ENCODE data around the gene C9orf152.
"Not testable (repeated sequence)": the region's sequence is repeated elsewhere in the genome, so short reads cannot be mapped to it uniquely, and the experiment has no call there.

Gene C9orf152

GRCh38 chr9:110254500-110254899 is 46.5 kb upstream of the C9orf152 start:
- Mint-ChIP-seq H3K27ac (peak overlapping the region; percentile 70 to 92 (median 75)), H3K27me3 (ENCODE audit: low read depth) (no peaks in the 10 kb centered on the region), H3K9me3 (no peaks in the 10 kb centered on the region), H3K4me3 (peak overlapping the region; percentile 92 to 99 (median 93)), H3K36me3 (ENCODE audit: low read depth) (peaks cover 11% of the 10 kb centered on the region), H3K4me1 (peaks cover 19% of the 10 kb centered on the region)
- TF ChIP-seq CTCF (IDR thresholded peaks at IDR 0.05; ENCODE audit: unreplicated experiment in 3 of 3): no peak

GRCh38 chr9:110252509-110253139 is 44.7 kb upstream of the C9orf152 start:
- Mint-ChIP-seq H3K4me3 (peak overlapping the region; percentile 57 to 93 (median 92)), H3K4me1 (peaks cover 17% of the 10 kb centered on the region), H3K27me3 (ENCODE audit: low read depth) (no peaks in the 10 kb centered on the region), H3K9me3 (no peaks in the 10 kb centered on the region), H3K36me3 (ENCODE audit: low read depth) (peaks cover 24% of the 10 kb centered on the region), H3K27ac (peak overlapping the region in 1 of 3 experiments; percentile 22)
- TF ChIP-seq CTCF (IDR thresholded peaks at IDR 0.05; ENCODE audit: unreplicated experiment in 3 of 3): no peak

DNA sequence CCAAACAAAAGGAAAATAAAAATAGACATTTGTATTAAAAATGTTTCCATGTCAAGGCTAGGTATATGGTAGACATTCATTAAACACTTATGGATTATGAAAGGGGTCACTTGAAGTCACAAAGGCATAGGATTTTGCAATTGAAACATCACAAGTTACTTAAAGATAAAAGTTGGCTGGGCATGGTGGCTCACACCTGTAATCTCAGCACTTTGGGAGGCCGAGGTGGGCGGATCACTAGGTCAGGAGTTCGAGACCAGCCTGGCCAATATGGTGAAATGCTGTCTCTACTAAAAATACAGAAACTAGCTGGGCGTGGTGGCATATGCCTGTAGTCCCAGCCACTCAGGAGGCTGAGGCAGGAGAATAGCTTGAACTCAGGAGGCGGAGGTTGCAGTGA is 43.8 kb upstream of the C9orf152 start:
- H3K36me3 Mint-ChIP-seq (ENCODE audit: low read depth): peaks cover 29% of the 10 kb centered on the region
- not testable (repeated sequence) for H3K9me3 Mint-ChIP-seq; H3K27ac Mint-ChIP-seq; H3K27me3 Mint-ChIP-seq (ENCODE audit: low read depth); H3K4me1 Mint-ChIP-seq; H3K4me3 Mint-ChIP-seq

DNA sequence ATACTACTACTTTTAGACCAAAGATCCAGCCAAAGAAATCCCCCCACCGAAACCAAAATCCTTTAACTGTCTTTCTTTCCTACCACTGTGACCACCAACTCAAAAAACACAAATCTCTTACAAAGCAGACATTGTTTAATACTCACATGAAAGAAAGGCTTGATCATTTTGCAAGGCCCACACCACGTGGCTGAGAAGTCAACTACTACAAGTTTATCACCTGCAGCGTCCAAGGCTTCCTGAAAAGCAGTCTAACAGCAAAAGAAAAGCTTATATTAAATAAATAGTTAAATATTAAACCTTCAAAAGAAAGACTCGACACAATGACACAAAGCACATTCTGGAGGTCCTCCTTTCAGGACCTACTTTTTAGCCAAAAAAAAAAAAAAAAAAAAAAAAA is 43.3 kb upstream of the C9orf152 start:
- Mint-ChIP-seq H3K4me1 (peaks cover 9% of the 10 kb centered on the region), H3K27ac (peak overlapping the region in 2 of 3 experiments; percentile 21 to 67), H3K27me3 (ENCODE audit: low read depth) (no peaks in the 10 kb centered on the region), H3K4me3 (no peak overlapping the region), H3K9me3 (no peaks in the 10 kb centered on the region), H3K36me3 (ENCODE audit: low read depth) (peaks cover 35% of the 10 kb centered on the region)
- TF ChIP-seq CTCF (IDR thresholded peaks at IDR 0.05; ENCODE audit: unreplicated experiment in 3 of 3): no peak

DNA sequence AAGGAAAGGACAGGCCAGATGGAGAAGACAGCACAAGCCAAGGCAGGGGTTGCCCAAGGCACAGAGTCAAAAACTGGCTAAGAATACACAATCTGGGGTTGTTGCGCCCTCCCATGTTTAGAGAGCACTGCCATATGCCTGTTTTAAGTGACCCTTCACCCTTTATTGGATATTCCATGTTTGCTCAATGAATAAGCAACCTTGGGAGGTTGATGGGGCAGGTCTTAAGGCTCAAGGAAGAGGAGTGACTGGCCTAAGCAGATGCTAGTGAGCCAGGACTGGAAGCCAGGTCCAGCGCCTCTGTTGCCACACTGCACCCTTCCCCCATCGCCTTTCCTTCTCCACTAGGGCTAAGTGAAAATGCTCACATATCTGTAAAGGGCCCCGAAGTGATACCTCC is 41.6 kb upstream of the C9orf152 start:
- Mint-ChIP-seq H3K4me3 (no peak overlapping the region), H3K9me3 (no peaks in the 10 kb centered on the region), H3K27ac (no peak overlapping the region), H3K4me1 (peaks cover 1% of the 10 kb centered on the region), H3K27me3 (ENCODE audit: low read depth) (no peaks in the 10 kb centered on the region), H3K36me3 (ENCODE audit: low read depth) (peaks cover 37% of the 10 kb centered on the region)
- TF ChIP-seq CTCF (IDR thresholded peaks at IDR 0.05; ENCODE audit: unreplicated experiment in 3 of 3): no peak

DNA sequence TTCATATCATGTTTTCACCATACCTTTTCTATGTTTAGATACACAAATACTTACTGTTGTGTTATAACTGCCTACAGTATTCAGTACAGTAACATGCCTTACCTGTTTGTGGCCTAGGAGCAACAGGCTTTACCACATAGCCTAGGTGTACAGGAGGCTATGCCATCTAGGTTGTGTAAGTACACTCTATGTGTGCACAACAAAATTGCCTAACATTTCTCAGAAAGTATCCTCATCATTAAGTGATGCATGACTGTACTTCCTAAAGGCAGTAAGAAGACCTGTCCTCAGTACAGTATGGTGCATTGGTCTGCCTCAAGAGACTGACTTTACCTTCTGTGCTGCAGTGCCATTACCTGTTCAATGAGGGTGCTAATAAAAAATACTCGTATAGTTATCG is 40.4 kb upstream of the C9orf152 start:
- H3K36me3 Mint-ChIP-seq (ENCODE audit: low read depth): peaks cover 42% of the 10 kb centered on the region
- no peaks in the 10 kb centered on the region for H3K27me3 Mint-ChIP-seq (ENCODE audit: low read depth)
- H3K4me1 Mint-ChIP-seq: no peaks in the 10 kb centered on the region
- H3K9me3 Mint-ChIP-seq: no peaks in the 10 kb centered on the region
- no peak overlapping the region for H3K4me3 Mint-ChIP-seq
- TF ChIP-seq CTCF (IDR thresholded peaks at IDR 0.05; ENCODE audit: unreplicated experiment in 3 of 3): no peak
- H3K27ac Mint-ChIP-seq: no peak overlapping the region
